GM04504 (cell line): ENCODE data around the gene ETS1.
"Not testable (repeated sequence)": the region's sequence is repeated elsewhere in the genome, so short reads cannot be mapped to it uniquely, and the experiment has no call there.

Source experiments
- DNase-seq: peaks from one replicate; pipeline ENCODE4 v3.0.0-alpha.2; 2012; ENCODE audit warnings: low read depth

Gene ETS1

GRCh38 chr11:128462189-128462588, 125.2 kb downstream of the ETS1 start:
- no peak for DNase-seq

- peak; percentile 65 for DNase-seq
These were observed 129.0 kb downstream of the ETS1 start for GRCh38 chr11:128458321-128458720.

GRCh38 chr11:128457874-128458273, 129.5 kb downstream of the ETS1 start:
- DNase-seq = no peak

GRCh38 chr11:128456566-128457268, 130.6 kb downstream of the ETS1 start:
- no peak for DNase-seq

- DNase-seq = no peak
These were observed 131.6 kb downstream of the ETS1 start for GRCh38 chr11:128455766-128456165.

GRCh38 chr11:128453444-128454336, 133.7 kb downstream of the ETS1 start:
- DNase-seq = peak; percentile 96

- DNase-seq = no peak
These were observed 135.5 kb downstream of the ETS1 start for GRCh38 chr11:128451652-128452470.

GRCh38 chr11:128450882-128451651, 136.3 kb downstream of the ETS1 start:
- DNase-seq = no peak

- not testable (repeated sequence) for DNase-seq
These were observed 136.9 kb downstream of the ETS1 start for GRCh38 chr11:128450425-128450824.

- no peak for DNase-seq
These were observed 138.2 kb downstream of the ETS1 start for GRCh38 chr11:128448981-128449713.

- no peak for DNase-seq
These were observed 139.0 kb downstream of the ETS1 start for GRCh38 chr11:128448200-128448886.

- DNase-seq = no peak
These were observed 140.1 kb downstream of the ETS1 start for GRCh38 chr11:128447233-128447632.

- not testable (repeated sequence) for DNase-seq
These were observed 141.4 kb downstream of the ETS1 start for GRCh38 chr11:128445921-128446320.

- peak; percentile 25 for DNase-seq
These were observed 150.2 kb downstream of the ETS1 start for GRCh38 chr11:128437136-128437535.

GRCh38 chr11:128434818-128435217, 152.5 kb downstream of the ETS1 start:
- no peak for DNase-seq

- DNase-seq = no peak
These were observed 152.9 kb downstream of the ETS1 start for GRCh38 chr11:128434411-128434810.

GRCh38 chr11:128432926-128433325, 154.4 kb downstream of the ETS1 start:
- DNase-seq = no peak

GRCh38 chr11:128431931-128432330, 155.4 kb downstream of the ETS1 start:
- DNase-seq = no peak

GRCh38 chr11:128428935-128429334, 158.4 kb downstream of the ETS1 start:
- no peak for DNase-seq

- peak; percentile 26 for DNase-seq
These were observed 162.5 kb downstream of the ETS1 start for GRCh38 chr11:128424851-128425285.
